WTC11 (cell line): ENCODE measurements around the gene TMEM183A. TPM values are rescaled to one million over a fixed set of nuclear protein-coding genes. Genes with fewer than 3 reads are reported as not detected.

Source experiments
- ATF1 ChIP-seq: sonication (generic); formaldehyde crosslinking; IDR thresholded peaks from 2 replicates; pipeline ENCODE4 v1.8.1; 2023; ENCODE audit warnings: mild to moderate bottlenecking, moderate library complexity, missing genetic modification reagents
- CBFB ChIP-seq: sonication (generic); formaldehyde crosslinking; IDR thresholded peaks from 2 replicates; pipeline ENCODE4 v1.8.1; 2022; ENCODE audit warnings: mild to moderate bottlenecking, low read depth, missing genetic modification reagents
- CREM ChIP-seq: sonication (generic); formaldehyde crosslinking; IDR thresholded peaks from 2 replicates; pipeline ENCODE4 v1.8.1; 2022; ENCODE audit warnings: mild to moderate bottlenecking, missing genetic modification reagents, moderate library complexity
- CTCF ChIP-seq: fragments of 200-600 bp; IDR thresholded peaks from 2 replicates; pipeline ENCODE4 v1.8.0; 2022; ENCODE audit warnings: antibody characterized with exemption
- E2F4 ChIP-seq: sonication (generic); formaldehyde crosslinking; IDR thresholded peaks from 2 replicates; pipeline ENCODE4 v1.8.1; 2022; ENCODE audit warnings: low read depth, mild to moderate bottlenecking, moderate library complexity, missing genetic modification reagents, borderline replicate concordance
- ELF4 ChIP-seq: sonication (generic); formaldehyde crosslinking; IDR thresholded peaks from 2 replicates; pipeline ENCODE4 v1.8.1; 2022; ENCODE audit warnings: low read depth, mild to moderate bottlenecking, moderate library complexity, missing genetic modification reagents
- EMX1 ChIP-seq: fragments of 250-450 bp; sonication (Bioruptor Pico); IDR thresholded peaks from 2 replicates; pipeline ENCODE4 v1.8.0; 2021; ENCODE audit warnings: mild to moderate bottlenecking
- FOXJ3 ChIP-seq: sonication (generic); formaldehyde crosslinking; IDR thresholded peaks from 2 replicates; pipeline ENCODE4 v1.9.0; 2021; ENCODE audit warnings: missing genetic modification reagents, mild to moderate bottlenecking, borderline replicate concordance
- FOXP1 ChIP-seq: sonication (generic); formaldehyde crosslinking; IDR thresholded peaks from 2 replicates; pipeline ENCODE4 v1.8.0; 2022; ENCODE audit warnings: missing genetic modification reagents, mild to moderate bottlenecking, moderate library complexity, borderline replicate concordance
- GABPB1 ChIP-seq: sonication (generic); formaldehyde crosslinking; IDR thresholded peaks from 2 replicates; pipeline ENCODE4 v1.8.1; 2023; ENCODE audit warnings: mild to moderate bottlenecking, missing genetic modification reagents
- HMGXB4 ChIP-seq: sonication (generic); formaldehyde crosslinking; IDR thresholded peaks from 2 replicates; pipeline ENCODE4 v1.8.1; 2023; ENCODE audit warnings: mild to moderate bottlenecking, moderate library complexity, missing genetic modification reagents
- IRF1 ChIP-seq: sonication (generic); formaldehyde crosslinking; IDR thresholded peaks from 2 replicates; pipeline ENCODE4 v1.8.0; 2023; ENCODE audit warnings: missing genetic modification reagents
- NFE2L1 ChIP-seq: sonication (generic); formaldehyde crosslinking; IDR thresholded peaks from 2 replicates; pipeline ENCODE4 v1.8.1; 2023; ENCODE audit warnings: missing genetic modification reagents
- NFYB ChIP-seq: sonication (generic); formaldehyde crosslinking; conservative IDR thresholded peaks from 2 replicates; pipeline ENCODE4 v1.8.0; 2022; ENCODE audit warnings: low read depth, missing genetic modification reagents
- NR1H2 ChIP-seq: sonication (generic); formaldehyde crosslinking; IDR thresholded peaks from 2 replicates; pipeline ENCODE4 v1.9.0; 2021; ENCODE audit warnings: mild to moderate bottlenecking, moderate library complexity, missing genetic modification reagents
- NR3C1 ChIP-seq: sonication (generic); formaldehyde crosslinking; conservative IDR thresholded peaks from 2 replicates; pipeline ENCODE4 v1.8.1; 2023; ENCODE audit warnings: low read depth, mild to moderate bottlenecking, missing genetic modification reagents
- SOX15 ChIP-seq: fragments of 250-450 bp; sonication (Bioruptor Pico); IDR thresholded peaks from 2 replicates; pipeline ENCODE4 v1.9.0; 2021; ENCODE audit warnings: mild to moderate bottlenecking
- ZBTB21 ChIP-seq: sonication (generic); formaldehyde crosslinking; IDR thresholded peaks from 2 replicates; pipeline ENCODE4 v1.8.1; 2023; ENCODE audit warnings: mild to moderate bottlenecking, missing genetic modification reagents, borderline replicate concordance
- ZNF138 ChIP-seq: sonication (generic); formaldehyde crosslinking; conservative IDR thresholded peaks from 2 replicates; pipeline ENCODE4 v1.8.1; 2022; ENCODE audit warnings: mild to moderate bottlenecking, moderate library complexity, missing genetic modification reagents
- ZNF263 ChIP-seq: sonication (generic); formaldehyde crosslinking; IDR thresholded peaks from 2 replicates; pipeline ENCODE4 v1.8.1; 2022; ENCODE audit warnings: low read depth, mild to moderate bottlenecking, moderate library complexity, missing genetic modification reagents
- ZNF416 ChIP-seq: fragments of 250-450 bp; sonication (Bioruptor Pico); IDR thresholded peaks from 2 replicates; pipeline ENCODE4 v1.9.0; 2021; ENCODE audit warnings: mild to moderate bottlenecking, inconsistent platforms
- ZNF425 ChIP-seq: fragments of 250-450 bp; sonication (Bioruptor Pico); conservative IDR thresholded peaks from 2 replicates; pipeline ENCODE4 v1.9.0; 2021; ENCODE audit warnings: mild to moderate bottlenecking
- total RNA-seq: library from RNA; stranded (reverse); gene quantifications from 3 replicates; pipeline ENCODE4 v1.2.3, GENCODE V29; 2021
- TF ChIP-seq, protein P1 (sequence below): sonication (generic); formaldehyde crosslinking; conservative IDR thresholded peaks from 2 replicates; pipeline ENCODE4 v1.8.1; 2022; ENCODE audit warnings: mild to moderate bottlenecking, missing genetic modification reagents
- TF ChIP-seq, protein P2 (sequence below): sonication (generic); formaldehyde crosslinking; IDR thresholded peaks from 2 replicates; pipeline ENCODE4 v1.8.0; 2022; ENCODE audit warnings: mild to moderate bottlenecking, missing genetic modification reagents
- TF ChIP-seq, protein P3 (sequence below): sonication (generic); formaldehyde crosslinking; IDR thresholded peaks from 2 replicates; pipeline ENCODE4 v1.8.1; 2023; ENCODE audit warnings: mild to moderate bottlenecking, missing genetic modification reagents
- TF ChIP-seq, protein P4 (sequence below): sonication (generic); formaldehyde crosslinking; IDR thresholded peaks from 2 replicates; pipeline ENCODE4 v1.8.1; 2022; ENCODE audit warnings: mild to moderate bottlenecking, missing genetic modification reagents, moderate library complexity, borderline replicate concordance
- TF ChIP-seq, protein P5 (sequence below): fragments of 250-450 bp; sonication (Bioruptor Pico); IDR thresholded peaks from 2 replicates; pipeline ENCODE4 v2.1.2; 2022; ENCODE audit warnings: mild to moderate bottlenecking, moderate library complexity

Gene TMEM183A
- total RNA-seq, 1 experiment from 2014 or later: 108 TPM

DNA sequence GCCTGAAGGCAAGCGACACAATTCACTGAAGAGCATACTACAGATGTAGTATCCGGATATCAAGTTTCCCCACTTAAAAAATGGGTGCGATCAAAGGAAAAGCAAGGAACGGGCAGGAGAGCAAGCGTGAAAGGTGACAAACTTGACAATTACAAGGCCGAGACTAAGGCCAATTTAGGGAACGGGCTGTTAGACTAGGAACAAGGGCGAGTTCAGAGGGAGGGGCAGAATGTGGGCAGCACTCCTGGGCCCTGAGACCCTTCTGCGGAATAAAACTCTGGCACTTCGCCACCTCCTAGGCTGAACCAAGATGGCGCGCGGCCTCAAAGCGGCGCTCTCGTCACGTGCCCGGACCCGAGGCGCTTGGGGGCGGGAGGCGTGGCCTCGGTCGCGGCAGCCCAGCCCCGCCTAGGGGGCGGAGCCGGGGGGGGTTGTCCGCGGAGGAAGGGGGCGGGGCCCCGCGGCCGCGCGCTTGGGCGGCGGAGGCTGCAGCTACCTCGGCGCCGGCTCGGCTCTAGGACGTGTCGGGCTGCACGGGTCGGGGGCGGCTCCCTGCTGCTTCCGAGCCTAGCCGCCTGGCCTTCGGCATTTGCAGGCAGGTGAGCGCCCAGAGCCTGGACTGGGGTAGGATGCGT, 19.0 kb downstream of the TMEM183A start, which contains the start of gene PPFIA4 (continued):
- TF ChIP-seq, protein P1, sequence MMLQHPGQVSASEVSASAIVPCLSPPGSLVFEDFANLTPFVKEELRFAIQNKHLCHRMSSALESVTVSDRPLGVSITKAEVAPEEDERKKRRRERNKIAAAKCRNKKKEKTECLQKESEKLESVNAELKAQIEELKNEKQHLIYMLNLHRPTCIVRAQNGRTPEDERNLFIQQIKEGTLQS (CRISPR knock-in tag): no peak
- TF ChIP-seq NFYB (CRISPR knock-in tag) (0 out of 2 replicates have a peak, but pooled peaks have one; percentile 22), ZNF138 (no peak), SOX15 (CRISPR knock-in tag) (no peak), ZBTB21 (CRISPR knock-in tag) (no peak), EMX1 (peak; percentile 88; the same call in 1 of the 2 replicates), NR1H2 (no peak), ATF1 (CRISPR knock-in tag) (peak; percentile 94), HMGXB4 (CRISPR knock-in tag) (no peak), GABPB1 (CRISPR knock-in tag) (no peak), ZNF425 (CRISPR knock-in tag) (no peak), NFE2L1 (CRISPR knock-in tag) (peak; percentile 92), ZNF263 (CRISPR knock-in tag) (peak; percentile 44; the same call in 1 of the 2 replicates), ZNF416 (CRISPR knock-in tag) (peak; percentile 81; the same call in 1 of the 2 replicates), E2F4 (CRISPR knock-in tag) (no peak), CREM (peak; percentile 87), NR3C1 (no peak), FOXP1 (CRISPR knock-in tag) (peak; percentile 97), CBFB (CRISPR knock-in tag) (0 out of 2 replicates have a peak, but pooled peaks have one; percentile 60), ELF4 (CRISPR knock-in tag) (peak; percentile 93), CTCF (no peak), FOXJ3 (CRISPR knock-in tag) (no peak), IRF1 (CRISPR knock-in tag) (peak; percentile 95)
- TF ChIP-seq, protein P2, sequence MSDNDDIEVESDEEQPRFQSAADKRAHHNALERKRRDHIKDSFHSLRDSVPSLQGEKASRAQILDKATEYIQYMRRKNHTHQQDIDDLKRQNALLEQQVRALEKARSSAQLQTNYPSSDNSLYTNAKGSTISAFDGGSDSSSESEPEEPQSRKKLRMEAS (CRISPR knock-in tag): peak; percentile 99
- TF ChIP-seq, protein P3, sequence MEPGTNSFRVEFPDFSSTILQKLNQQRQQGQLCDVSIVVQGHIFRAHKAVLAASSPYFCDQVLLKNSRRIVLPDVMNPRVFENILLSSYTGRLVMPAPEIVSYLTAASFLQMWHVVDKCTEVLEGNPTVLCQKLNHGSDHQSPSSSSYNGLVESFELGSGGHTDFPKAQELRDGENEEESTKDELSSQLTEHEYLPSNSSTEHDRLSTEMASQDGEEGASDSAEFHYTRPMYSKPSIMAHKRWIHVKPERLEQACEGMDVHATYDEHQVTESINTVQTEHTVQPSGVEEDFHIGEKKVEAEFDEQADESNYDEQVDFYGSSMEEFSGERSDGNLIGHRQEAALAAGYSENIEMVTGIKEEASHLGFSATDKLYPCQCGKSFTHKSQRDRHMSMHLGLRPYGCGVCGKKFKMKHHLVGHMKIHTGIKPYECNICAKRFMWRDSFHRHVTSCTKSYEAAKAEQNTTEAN (CRISPR knock-in tag): peak; percentile 70; the same call in 1 of the 2 replicates
- TF ChIP-seq, protein P4, sequence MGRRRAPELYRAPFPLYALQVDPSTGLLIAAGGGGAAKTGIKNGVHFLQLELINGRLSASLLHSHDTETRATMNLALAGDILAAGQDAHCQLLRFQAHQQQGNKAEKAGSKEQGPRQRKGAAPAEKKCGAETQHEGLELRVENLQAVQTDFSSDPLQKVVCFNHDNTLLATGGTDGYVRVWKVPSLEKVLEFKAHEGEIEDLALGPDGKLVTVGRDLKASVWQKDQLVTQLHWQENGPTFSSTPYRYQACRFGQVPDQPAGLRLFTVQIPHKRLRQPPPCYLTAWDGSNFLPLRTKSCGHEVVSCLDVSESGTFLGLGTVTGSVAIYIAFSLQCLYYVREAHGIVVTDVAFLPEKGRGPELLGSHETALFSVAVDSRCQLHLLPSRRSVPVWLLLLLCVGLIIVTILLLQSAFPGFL (CRISPR knock-in tag): no peak
- TF ChIP-seq, protein P5, sequence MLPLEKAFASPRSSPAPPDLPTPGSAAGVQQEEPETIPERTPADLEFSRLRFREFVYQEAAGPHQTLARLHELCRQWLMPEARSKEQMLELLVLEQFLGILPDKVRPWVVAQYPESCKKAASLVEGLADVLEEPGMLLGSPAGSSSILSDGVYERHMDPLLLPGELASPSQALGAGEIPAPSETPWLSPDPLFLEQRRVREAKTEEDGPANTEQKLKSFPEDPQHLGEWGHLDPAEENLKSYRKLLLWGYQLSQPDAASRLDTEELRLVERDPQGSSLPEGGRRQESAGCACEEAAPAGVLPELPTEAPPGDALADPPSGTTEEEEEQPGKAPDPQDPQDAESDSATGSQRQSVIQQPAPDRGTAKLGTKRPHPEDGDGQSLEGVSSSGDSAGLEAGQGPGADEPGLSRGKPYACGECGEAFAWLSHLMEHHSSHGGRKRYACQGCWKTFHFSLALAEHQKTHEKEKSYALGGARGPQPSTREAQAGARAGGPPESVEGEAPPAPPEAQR (CRISPR knock-in tag): 0 out of 2 replicates have a peak, but pooled peaks have one; percentile 33
